Endothelial cell of umbilical vein (primary cell): ENCODE measurements around the gene ARHGAP10. TPM values are rescaled to one million over a fixed set of nuclear protein-coding genes. Genes with fewer than 3 reads are reported as not detected.

Experiments
- BruUV-seq: library from RNA; stranded (reverse); fragments of 400-500 nt; replicated peaks from 2 replicates; lab custom pipeline; 2021; lab: Mats Ljungman, UMichigan
- CTCF ChIA-PET: fragments of 300-600, 350-600 bp; sonication (Branson Sonifier 250); formaldehyde crosslinking; loops from one replicate; lab custom pipeline; 2021; ENCODE audit warnings: antibody characterized with exemption, inconsistent platforms; lab: Charles Lee
- POLR2A ChIA-PET: fragments of 300-600, 350-600 bp; sonication (Branson Sonifier 250); formaldehyde crosslinking; loops from one replicate; lab custom pipeline; 2021; ENCODE audit warnings: antibody characterized with exemption, inconsistent platforms; lab: Charles Lee
- DNase-seq: peaks from one replicate; pipeline ENCODE4 v3.0.0-alpha.2; 2011; ENCODE audit warnings: low read depth, low spot score
- FAIRE-seq: peaks from 2 replicates; lab custom pipeline; 2011; peaks lifted over from hg19 to GRCh38; lab: Jason Lieb, UNC
- H2AFZ ChIP-seq: 2 replicates; pipeline ENCODE4 v1.6.0; 2012; ENCODE audit warnings: low read depth, low read length, control low read depth, inconsistent platforms
- H3K27ac ChIP-seq: 2 replicates; pipeline ENCODE4 v1.5.1; 2011; ENCODE audit warnings: low read depth, mild to moderate bottlenecking, control low read depth, low read length, moderate library complexity; ENCODE audit not compliant: insufficient read depth
- H3K27me3 ChIP-seq, 2 experiments: 2 replicates each; pipeline versions ENCODE4 v1.6.0 to v1.6.1; 2011; ENCODE audit warnings: low read length in 2 of 2, mixed read lengths in 1 of 2; ENCODE audit not compliant: control insufficient read depth in 2 of 2, insufficient read depth in 2 of 2
- H3K36me3 ChIP-seq, 2 experiments: 2 replicates in 1 of 2; 3 replicates in 1 of 2; pipeline ENCODE4 v1.5.1; 2011; ENCODE audit warnings: low read length in 2 of 2, mild to moderate bottlenecking in 1 of 2, moderate library complexity in 1 of 2; ENCODE audit not compliant: control insufficient read depth in 2 of 2, insufficient read depth in 2 of 2; ENCODE audit errors: extremely low read depth in 1 of 2
- H3K4me1 ChIP-seq: 3 replicates; pipeline ENCODE4 v1.5.1; 2011; ENCODE audit warnings: mild to moderate bottlenecking, low read length; ENCODE audit not compliant: control insufficient read depth, insufficient read depth; ENCODE audit errors: extremely low read depth
- H3K4me2 ChIP-seq: 2 replicates; pipeline ENCODE4 v1.6.1; 2011; ENCODE audit warnings: low read length, control low read depth, mixed read lengths; ENCODE audit not compliant: insufficient read depth
- H3K4me3 ChIP-seq, 3 experiments: fragments of 200-600 bp in 1 of 3; sonication (generic), shearing (Covaris generic) in 1 of 3; replicated peaks in 1 of 3; 2 replicates each; pipeline ENCODE4 v1.5.1; 2011 to 2016; ENCODE audit warnings: control low read depth in 3 of 3, low read length in 3 of 3, mild to moderate bottlenecking in 2 of 3, inconsistent platforms in 1 of 3, low read depth in 1 of 3, moderate library complexity in 1 of 3; ENCODE audit not compliant: insufficient read depth in 1 of 3
- H3K79me2 ChIP-seq: 2 replicates; pipeline ENCODE4 v1.6.0; 2012; ENCODE audit warnings: low read length, inconsistent platforms; ENCODE audit not compliant: control insufficient read depth, insufficient read depth
- H3K9ac ChIP-seq: replicated peaks from 2 replicates; pipeline ENCODE3; 2011; ENCODE audit warnings: low read length, control low read depth; ENCODE audit not compliant: insufficient read depth; ENCODE audit errors: extremely low read depth
- H3K9me1 ChIP-seq: replicated peaks from 3 replicates; pipeline ENCODE4 v1.6.0; 2011; ENCODE audit warnings: mild to moderate bottlenecking, low read length; ENCODE audit not compliant: control insufficient read depth, insufficient read depth; ENCODE audit errors: extremely low read depth
- H3K9me3 ChIP-seq: replicated peaks from 2 replicates; pipeline ENCODE4 v1.5.1; 2012; ENCODE audit warnings: low read length, inconsistent platforms; ENCODE audit not compliant: control insufficient read depth, insufficient read depth
- H4K20me1 ChIP-seq: replicated peaks from 2 replicates; pipeline ENCODE3; 2011; ENCODE audit warnings: mild to moderate bottlenecking, low read length; ENCODE audit not compliant: control insufficient read depth, insufficient read depth; ENCODE audit errors: extremely low read depth
- CTCF ChIP-seq, 2 donors: IDR thresholded peaks; 1 replicate in 1 of 2; 2 replicates in 1 of 2; pipeline ENCODE4 v1.5.1; 2011; ENCODE audit warnings: low read length in 2 of 2, mild to moderate bottlenecking in 2 of 2, moderate library complexity in 2 of 2, control low read depth in 1 of 2, inconsistent platforms in 1 of 2, low read depth in 1 of 2; ENCODE audit not compliant: insufficient read depth in 1 of 2; ENCODE audit errors: extremely low read depth in 1 of 2
- EZH2 ChIP-seq: IDR thresholded peaks from 2 replicates; pipeline ENCODE4 v1.6.1; 2012; ENCODE audit warnings: borderline replicate concordance, low read depth, mild to moderate bottlenecking, moderate library complexity, low read length, inconsistent platforms; ENCODE audit not compliant: severe bottlenecking
- FOS ChIP-seq: IDR thresholded peaks from 2 replicates; pipeline ENCODE4 v1.6.1; 2011; ENCODE audit warnings: mild to moderate bottlenecking, low read length, moderate library complexity, borderline replicate concordance; ENCODE audit not compliant: insufficient read depth
- GATA2 ChIP-seq: IDR thresholded peaks from 2 replicates; pipeline ENCODE4 v1.7.0; 2011; ENCODE audit warnings: low read depth, mild to moderate bottlenecking, moderate library complexity, mixed read lengths, low read length; ENCODE audit not compliant: insufficient read length, insufficient read depth
- JUN ChIP-seq: IDR thresholded peaks from 2 replicates; pipeline ENCODE4 v1.6.1; 2011; ENCODE audit warnings: borderline replicate concordance, low read depth; ENCODE audit not compliant: insufficient read length, insufficient read depth
- MAX ChIP-seq: IDR thresholded peaks from 2 replicates; pipeline ENCODE4 v1.6.1; 2011; ENCODE audit not compliant: insufficient read depth, insufficient read length
- MYC ChIP-seq: IDR thresholded peaks from one replicate; pipeline ENCODE4 v1.6.1; 2011; ENCODE audit warnings: mild to moderate bottlenecking, low read depth, low read length
- POLR2A ChIP-seq: IDR thresholded peaks from 2 replicates; pipeline ENCODE4 v1.6.1; 2012; ENCODE audit warnings: low read depth, mild to moderate bottlenecking, control low read depth, low read length
- POLR2AphosphoS5 ChIP-seq: IDR thresholded peaks from 2 replicates; pipeline ENCODE4 v1.6.1; 2012; ENCODE audit warnings: low read depth, mild to moderate bottlenecking, control low read depth, low read length, moderate library complexity; ENCODE audit not compliant: insufficient read depth
- dilution Hi-C: fragments of 300-500 bp; cut with MboI; formaldehyde crosslinking; loops from one replicate; pipeline ENCODE4 v1.15.0; 2019; ENCODE audit warnings: low sequenced_read_pairs; ENCODE audit not compliant: extremely low pct_ligation_motif_present
- intact Hi-C: fragments of 100-400 bp; cut with micrococcal nuclease; formaldehyde crosslinking; loops from one replicate; pipeline ENCODE4 v1.10.0; 2022
- polyA plus RNA-seq, 4 experiments: library from polyadenylated mRNA; depleted of rRNA in 3 of 4; stranded (reverse) in 3 of 4; unstranded in 1 of 4; fragments of >200 nt; gene quantifications; 2 replicates each; pipeline versions ENCODE4 v1.2.1 to v1.2.3, GENCODE V29; 2011 to 2012; ENCODE audit warnings: missing spikeins in 1 of 4
- total RNA-seq: library from RNA; stranded (reverse); gene quantifications from 2 replicates; pipeline ENCODE4 v1.2.3, GENCODE V29; 2021

ARHGAP10 gene
- total and polyA plus RNA-seq, 2 donors (not counting 3 experiments of a cell fraction or from before 2014, with no cell fraction given): 20.4 to 36.7 TPM

DNA sequence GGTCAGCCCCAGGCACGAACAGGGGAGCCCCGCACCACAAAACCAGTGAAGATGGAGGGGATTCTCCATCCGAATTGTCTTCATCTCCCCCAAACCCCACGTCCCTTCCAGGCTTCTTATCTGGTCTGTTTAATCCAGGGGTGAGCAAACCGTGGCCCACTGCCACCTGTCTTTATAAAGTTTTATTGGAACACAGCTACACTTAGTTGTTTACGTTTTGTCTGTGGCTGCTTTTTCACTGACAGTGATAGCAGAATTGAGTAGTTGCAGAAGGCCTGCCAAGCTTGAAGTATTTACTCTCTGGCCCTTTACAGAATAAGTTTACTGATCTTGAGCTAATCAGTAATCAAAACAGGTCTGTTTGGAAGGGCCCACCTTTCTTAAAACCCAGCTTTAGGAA, 324.0 kb downstream of the ARHGAP10 start:
- TF ChIP-seq MYC: no peak
- TF ChIP-seq EZH2: no peak
- TF ChIP-seq MAX: no peak
- TF ChIP-seq CTCF (IDR thresholded peaks at IDR 0.05; ENCODE audit: extremely low read depth in 1 of 2, insufficient read depth in 1 of 2, low read depth in 1 of 2, low read length in 2 of 2): no peak
- no peak for TF ChIP-seq POLR2A
- no peak for TF ChIP-seq POLR2AphosphoS5
- no peak for TF ChIP-seq FOS
- TF ChIP-seq JUN: no peak
- TF ChIP-seq GATA2: no peak
- intact Hi-C loops: loop anchor here (5.0 kb wide), 1 partner anchor 386 kb away; the partner anchor contains the start of gene NR3C2
- dilution Hi-C loops: no loop called here

More for the DNA sequence above, 324.0 kb downstream of the ARHGAP10 start:
- no peak overlapping the region for H3K9ac ChIP-seq
- no peak overlapping the region for H3K4me2 ChIP-seq
- DNase-seq (no peak), FAIRE-seq (no peak)
- H3K9me3 ChIP-seq: no peaks in the 10 kb centered on the region
- H3K4me1 ChIP-seq: no peaks in the 10 kb centered on the region
- H3K4me3 ChIP-seq: no peak overlapping the region
- no peak overlapping the region for H3K27ac ChIP-seq
- CTCF ChIA-PET: interaction anchor here (1.3 to 1.7 kb wide), 2 partner anchors 10 to 12 kb away, joined by 3 to 4 read pairs; no protein-coding TSS in a partner anchor
- H2AFZ ChIP-seq: no peak overlapping the region
- no peaks in the 10 kb centered on the region for H3K9me1 ChIP-seq
- BruUV-seq: no TSS peak
- no peaks in the 10 kb centered on the region for H4K20me1 ChIP-seq
- H3K27me3 ChIP-seq: no peaks in the 10 kb centered on the region
- POLR2A ChIA-PET: no interaction called here
- no peaks in the 10 kb centered on the region for H3K36me3 ChIP-seq
- no peaks in the 10 kb centered on the region for H3K79me2 ChIP-seq
